NOMO-1 treated with dmso at 0.1 percent for 144 hours (cell line): ENCODE data around the gene ZNF236.

Source experiments
- DNase-seq: peaks from one replicate; lab custom pipeline; 2025; ENCODE audit not compliant: unreplicated experiment; lab: John Stamatoyannopoulos, UW

The ZNF236 gene

GRCh38 chr18:76897257-76897656, 74.9 kb downstream of the ZNF236 start:
- no peak for DNase-seq

DNA sequence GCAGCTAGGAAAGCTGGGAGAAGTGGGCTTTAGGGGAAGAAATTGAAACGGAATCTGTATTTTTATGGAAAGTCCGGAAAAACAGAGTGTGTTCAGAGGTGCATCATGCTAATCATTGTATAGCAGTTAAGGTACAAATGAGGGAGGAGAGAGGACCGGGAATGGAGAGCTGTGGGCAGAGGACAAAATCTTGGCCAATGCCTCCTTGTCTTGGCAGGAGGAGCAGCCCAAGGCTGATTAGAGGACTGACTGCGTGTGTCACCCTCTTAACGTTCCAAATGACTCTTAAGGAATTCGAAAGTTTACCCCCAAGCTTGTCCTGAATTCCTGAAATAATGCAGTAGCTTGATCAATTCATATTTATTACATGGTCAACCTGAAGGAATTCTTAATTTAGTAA, 81.0 kb downstream of the ZNF236 start:
- no peak for DNase-seq

- DNase-seq: no peak
These were observed 83.5 kb downstream of the ZNF236 start for GRCh38 chr18:76905821-76906220.

DNA sequence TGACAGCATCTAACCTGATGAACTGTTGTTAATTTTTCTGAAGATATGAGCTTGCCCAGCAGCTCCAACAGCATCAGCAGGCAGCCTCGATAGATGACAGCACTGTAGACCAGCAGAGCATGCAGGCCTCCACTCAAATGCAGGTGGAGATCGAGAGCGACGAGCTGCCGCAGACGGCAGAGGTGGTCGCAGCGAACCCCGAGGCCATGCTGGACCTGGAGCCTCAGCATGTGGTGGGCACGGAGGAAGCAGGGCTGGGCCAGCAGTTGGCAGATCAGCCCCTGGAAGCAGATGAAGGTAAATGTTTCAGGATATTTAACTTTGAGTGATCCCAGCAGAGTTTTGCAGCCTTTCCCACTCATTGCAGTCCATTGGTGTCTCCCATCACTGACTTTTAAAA, 85.9 kb downstream of the ZNF236 start:
- DNase-seq: no peak

DNA sequence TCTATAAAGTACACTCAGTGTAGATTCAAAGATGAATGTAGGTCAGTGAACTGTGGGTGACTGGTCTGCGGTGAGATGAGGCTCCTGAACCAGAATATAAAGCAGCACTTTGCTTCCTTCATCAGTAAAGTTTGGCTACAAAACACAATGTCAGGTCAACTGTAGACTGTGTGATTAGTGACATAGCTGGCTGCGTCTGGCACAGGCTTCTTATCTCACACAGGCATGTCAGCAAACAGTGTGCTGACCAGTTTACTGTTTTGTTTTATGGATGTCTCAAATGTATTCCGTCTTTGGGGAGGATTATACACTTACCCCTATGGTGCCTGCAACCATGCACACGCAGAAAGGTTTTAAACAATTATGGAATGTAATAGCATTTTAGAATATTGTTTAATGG, 87.1 kb downstream of the ZNF236 start:
- no peak for DNase-seq

DNA sequence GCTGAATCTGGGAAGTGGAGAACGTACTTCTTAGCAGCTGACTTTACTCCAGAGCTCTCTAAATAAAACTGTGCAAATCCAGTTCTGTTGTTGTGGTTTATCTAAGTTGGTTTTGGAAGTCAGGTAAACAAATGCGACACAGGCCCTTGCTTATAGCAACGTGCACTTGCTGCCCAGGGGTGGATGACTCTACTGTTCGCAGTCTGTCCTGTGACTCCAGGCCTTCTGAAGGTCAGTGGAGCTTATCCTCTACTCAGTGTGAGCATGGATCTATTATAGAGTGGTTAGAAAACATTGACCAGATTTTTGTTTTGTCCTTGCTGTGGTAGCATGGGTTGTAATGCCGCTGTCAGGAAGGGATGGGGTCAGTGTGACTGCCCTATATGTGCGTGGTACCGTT, 89.1 kb downstream of the ZNF236 start:
- DNase-seq: no peak

- no peak for DNase-seq
These were observed 91.2 kb downstream of the ZNF236 start for GRCh38 chr18:76913583-76913982.

DNA sequence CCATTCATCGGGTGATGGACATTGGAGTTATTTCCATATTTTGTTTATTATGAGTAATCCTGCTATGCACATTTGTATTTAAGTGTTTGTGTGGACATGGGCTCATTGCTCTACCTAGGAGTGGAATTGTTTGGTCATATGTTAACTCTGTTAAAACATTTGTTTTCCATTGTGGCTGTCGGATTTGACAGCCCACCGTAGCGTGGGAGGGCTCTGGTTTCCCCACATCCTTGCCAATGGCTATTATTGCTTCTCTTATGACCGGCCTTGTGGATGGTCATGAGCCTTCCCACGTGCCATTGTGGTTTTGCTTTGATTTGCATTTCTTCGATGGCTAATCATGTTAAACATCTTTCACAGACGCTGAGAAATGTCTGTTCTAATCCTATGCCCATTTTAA, 92.0 kb downstream of the ZNF236 start:
- DNase-seq: no peak

GRCh38 chr18:76914796-76915195, 92.4 kb downstream of the ZNF236 start:
- DNase-seq: no peak

DNA sequence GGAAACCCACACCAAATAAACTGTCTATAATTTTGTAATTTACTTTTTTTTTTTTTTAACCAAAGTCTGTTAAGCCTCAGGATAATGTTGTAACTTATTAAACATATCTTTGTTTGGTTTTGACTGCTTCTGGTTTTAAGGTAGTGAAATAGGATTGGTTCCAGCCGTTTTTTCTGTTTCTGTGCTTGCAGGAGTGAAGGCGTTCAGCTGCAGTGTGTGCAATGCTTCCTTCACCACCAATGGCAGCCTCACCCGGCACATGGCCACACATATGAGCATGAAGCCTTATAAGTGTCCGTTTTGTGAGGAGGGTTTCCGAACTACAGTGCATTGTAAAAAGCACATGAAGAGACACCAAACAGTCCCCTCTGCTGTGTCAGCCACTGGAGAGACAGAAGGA, 93.1 kb downstream of the ZNF236 start:
- DNase-seq: no peak

DNA sequence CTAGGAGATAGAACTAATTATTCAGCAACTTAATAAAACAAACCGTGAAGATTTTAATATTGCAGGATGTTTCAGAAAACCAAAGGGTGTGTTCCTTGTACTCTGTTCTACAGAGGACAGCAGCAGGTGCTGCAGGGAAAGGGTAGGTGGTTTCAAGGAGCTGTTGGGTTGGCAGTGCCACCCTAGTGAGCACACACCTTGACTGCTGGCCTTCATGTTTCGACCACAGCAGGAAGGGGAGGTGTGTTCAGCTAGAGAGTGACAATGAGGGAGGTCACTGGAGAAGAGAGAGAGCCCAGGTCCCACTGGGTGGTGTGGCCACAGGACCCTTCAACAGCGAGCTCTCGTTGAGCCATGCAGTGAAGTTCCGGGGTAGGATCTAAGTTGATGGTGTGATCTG, 98.6 kb downstream of the ZNF236 start:
- no peak for DNase-seq

- no peak for DNase-seq
These were observed 99.8 kb downstream of the ZNF236 start for GRCh38 chr18:76922107-76922506.

- DNase-seq: no peak
These were observed 101.2 kb downstream of the ZNF236 start for GRCh38 chr18:76923485-76924085.

DNA sequence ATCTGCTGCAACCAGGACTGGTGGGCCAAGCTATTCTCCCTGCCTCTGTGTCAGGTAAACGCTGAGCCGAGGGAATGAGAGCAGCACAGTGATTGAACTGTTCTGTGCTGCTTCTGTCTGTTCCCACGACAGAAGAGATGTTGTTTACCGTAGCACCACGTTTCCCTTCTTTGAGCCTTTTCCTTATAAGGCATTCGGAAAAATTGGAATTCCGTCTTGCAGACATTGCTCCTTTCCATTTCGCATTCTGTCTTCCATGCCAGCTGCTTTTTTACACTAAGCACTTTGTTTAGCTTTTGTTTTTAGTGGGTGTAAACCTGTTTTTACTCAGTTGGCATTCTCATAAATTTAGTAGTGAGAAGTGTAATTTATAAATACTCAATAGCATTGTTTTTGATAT, 103.1 kb downstream of the ZNF236 start:
- no peak for DNase-seq

GRCh38 chr18:76927223-76927725, 104.9 kb downstream of the ZNF236 start:
- DNase-seq: no peak

DNA sequence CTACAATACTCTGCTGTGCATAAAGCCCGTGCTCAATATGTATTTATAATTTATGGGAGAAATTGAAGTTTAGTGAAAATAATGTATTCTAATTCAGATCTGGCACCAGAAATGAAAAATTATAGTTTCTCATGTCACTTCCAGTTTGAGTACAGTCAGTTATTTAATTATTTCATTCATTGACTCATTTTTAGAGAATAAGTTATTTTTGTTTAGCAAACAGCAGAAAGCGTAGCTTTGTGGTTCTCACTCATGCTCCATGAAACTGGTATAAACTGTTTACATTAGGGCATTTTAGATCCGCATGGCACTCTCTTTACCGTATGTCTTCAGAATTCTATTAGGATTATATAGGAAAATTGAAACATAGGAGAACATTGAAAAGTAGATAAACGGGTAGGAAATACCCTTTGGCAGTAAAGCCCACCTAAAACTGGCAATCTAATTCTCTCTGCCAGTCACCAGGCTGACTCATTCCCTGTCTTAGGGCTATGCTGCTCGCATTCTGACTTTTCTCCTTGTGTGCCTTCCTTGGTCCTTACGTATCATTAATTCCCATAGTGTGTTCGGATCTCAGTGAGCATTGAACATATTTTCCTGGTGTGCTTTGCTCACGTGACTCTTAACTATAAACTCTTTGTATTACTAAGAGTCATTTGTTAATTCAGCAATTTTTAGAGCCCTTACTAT, 106.0 kb downstream of the ZNF236 start:
- no peak for DNase-seq

DNA sequence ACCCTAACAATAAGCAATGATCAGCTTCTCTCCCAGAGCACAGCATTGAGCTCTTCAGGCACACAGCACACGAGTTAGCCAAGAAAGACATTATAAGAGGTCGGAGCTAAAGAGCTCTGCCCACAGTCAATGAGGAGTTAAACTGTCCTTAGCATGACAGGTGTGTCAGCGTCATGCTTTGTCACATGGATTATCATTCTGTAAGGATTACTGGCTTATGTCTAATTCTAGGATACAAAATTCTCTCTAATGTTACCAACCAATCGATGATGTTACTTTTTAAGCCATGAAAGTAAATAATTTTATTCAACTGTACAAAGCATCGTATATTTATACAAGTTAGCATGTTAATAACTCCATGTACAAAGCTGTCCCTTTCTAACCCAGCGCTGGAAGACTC, 108.8 kb downstream of the ZNF236 start:
- no peak for DNase-seq

- DNase-seq: no peak
These were observed 109.9 kb downstream of the ZNF236 start for GRCh38 chr18:76932026-76932819.

DNA sequence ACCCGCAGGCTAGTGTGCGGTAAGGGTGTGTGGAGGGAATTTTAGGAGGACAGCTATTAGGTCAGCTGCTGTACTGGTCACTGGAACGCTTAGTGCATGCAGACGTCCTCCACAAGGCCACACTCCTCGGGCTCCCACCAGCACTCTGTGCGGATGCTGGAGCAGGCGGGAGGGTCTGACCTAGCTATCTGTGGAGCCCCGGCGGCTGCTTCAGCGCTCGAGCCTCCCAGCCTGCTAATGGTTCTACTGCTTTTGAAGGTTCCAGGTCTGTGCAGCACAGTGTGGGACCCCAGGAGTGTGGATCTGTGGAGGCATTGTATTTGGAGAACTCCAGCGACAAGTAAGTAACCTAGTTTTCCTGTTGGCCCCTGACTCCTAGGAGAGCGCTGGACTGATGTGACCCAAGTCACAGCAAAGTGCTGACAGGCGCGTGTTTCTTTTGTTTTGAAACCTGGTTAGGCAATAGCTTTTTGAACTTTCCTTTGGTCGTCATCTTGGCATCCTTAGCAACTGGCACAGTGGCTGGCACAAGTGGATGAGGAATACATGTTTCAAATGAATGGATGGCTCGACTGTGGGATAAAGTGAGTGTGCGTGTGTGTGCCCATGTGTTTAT, 113.5 kb downstream of the ZNF236 start:
- DNase-seq: no peak

GRCh38 chr18:76936877-76937276, 114.5 kb downstream of the ZNF236 start:
- no peak for DNase-seq

DNA sequence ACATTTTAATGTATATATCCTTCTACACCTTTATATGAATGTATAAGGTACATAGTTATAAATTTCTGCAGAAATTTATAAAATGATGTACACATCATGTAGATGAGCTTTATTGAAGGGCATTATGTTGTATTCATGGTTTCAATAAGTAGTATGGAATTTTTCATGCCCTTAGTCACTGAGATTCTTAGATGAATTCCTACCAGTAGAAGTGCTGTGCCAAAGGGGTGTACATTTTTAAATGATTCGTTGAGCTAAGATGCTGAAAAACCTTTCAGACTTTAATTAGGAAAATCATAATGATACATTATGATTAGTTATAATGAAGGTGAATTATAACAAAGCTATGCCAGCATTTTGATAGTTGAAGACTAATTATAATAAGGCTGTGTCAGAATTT, 115.2 kb downstream of the ZNF236 start:
- no peak for DNase-seq

DNA sequence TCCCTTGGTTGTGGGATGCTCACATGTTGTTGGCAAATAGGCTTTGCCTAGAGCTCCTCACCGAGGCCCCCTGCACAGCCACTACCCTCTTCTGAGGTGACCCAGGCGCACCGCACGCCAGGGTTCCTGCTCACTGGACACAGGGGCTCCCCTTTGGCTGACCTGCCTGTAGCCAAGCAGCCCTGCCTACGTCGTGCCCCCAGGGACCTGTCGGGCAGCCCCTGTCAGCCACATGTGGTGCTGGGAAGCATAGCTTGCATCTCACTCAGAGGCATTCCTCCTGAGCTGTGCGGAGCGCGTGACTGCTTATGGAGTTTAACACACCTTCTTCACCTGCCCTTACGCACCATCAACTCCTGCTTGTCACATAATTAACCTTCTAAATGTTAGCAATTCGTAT, 116.3 kb downstream of the ZNF236 start:
- no peak for DNase-seq
